ENCODE data around the gene ETS2. TPM values are rescaled to one million over a fixed set of nuclear protein-coding genes. Genes with fewer than 3 reads are reported as not detected.

The ETS2 gene
- total RNA-seq, 1 experiment from 2014 or later: 132 TPM

DNA sequence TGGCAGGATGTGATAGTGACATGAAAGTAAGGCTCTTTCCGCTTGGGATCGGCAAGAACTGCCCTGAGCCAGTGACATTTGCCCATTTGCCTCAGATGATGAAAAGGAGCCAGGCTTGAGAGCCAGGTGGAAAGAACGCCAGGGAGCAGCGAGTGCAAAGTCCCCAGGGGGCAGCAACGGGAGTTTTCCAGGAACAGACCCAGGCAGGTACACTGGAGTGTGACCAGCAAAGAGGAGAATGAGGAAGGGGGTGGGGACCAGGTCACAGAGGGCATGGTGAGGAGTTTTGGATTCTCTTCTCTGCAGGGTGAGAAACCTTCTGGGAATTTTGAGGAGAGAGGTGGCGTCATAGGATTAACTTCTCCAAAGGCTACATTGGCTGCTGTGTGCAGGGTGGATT is 10.8 kb upstream of the ETS2 start:
- DNase-seq (ENCODE audit: low read depth, low spot score) (no peak), ATAC-seq (peak; percentile 46)
- H3K9me3 ChIP-seq (ENCODE audit: control insufficient read depth, insufficient read depth, low read depth, low read length): peaks cover 15% of the 10 kb centered on the region; the same call in 1 of the 2 replicates
- CTCF ChIA-PET: no interaction called here
- peaks cover 51% of the 10 kb centered on the region for H3K4me1 ChIP-seq (ENCODE audit: control insufficient read depth, insufficient read depth, low read length)
- no peaks in the 10 kb centered on the region for H3K27me3 ChIP-seq (ENCODE audit: control insufficient read depth, insufficient read depth, low read length)
- in situ Hi-C loops (cut with HindIII; ENCODE audit: low pct_unique_long_range_greater_than_20kb, low sequenced_read_pairs) (no loop called here), intact Hi-C loops (cut with micrococcal nuclease; ENCODE audit: unreplicated experiment) (no loop called here)
- H3K4me3 ChIP-seq (ENCODE audit: low read depth in 2 of 2, low read length in 2 of 2): no peak overlapping the region
- no peak for TF ChIP-seq TCF7L2 (IDR thresholded peaks at IDR 0.05; ENCODE audit: low read depth, low read length)
- TF ChIP-seq, protein P1, sequence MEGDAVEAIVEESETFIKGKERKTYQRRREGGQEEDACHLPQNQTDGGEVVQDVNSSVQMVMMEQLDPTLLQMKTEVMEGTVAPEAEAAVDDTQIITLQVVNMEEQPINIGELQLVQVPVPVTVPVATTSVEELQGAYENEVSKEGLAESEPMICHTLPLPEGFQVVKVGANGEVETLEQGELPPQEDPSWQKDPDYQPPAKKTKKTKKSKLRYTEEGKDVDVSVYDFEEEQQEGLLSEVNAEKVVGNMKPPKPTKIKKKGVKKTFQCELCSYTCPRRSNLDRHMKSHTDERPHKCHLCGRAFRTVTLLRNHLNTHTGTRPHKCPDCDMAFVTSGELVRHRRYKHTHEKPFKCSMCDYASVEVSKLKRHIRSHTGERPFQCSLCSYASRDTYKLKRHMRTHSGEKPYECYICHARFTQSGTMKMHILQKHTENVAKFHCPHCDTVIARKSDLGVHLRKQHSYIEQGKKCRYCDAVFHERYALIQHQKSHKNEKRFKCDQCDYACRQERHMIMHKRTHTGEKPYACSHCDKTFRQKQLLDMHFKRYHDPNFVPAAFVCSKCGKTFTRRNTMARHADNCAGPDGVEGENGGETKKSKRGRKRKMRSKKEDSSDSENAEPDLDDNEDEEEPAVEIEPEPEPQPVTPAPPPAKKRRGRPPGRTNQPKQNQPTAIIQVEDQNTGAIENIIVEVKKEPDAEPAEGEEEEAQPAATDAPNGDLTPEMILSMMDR (IDR thresholded peaks at IDR 0.05): peak; percentile 34; the same call in 1 of the 2 replicates
- no peaks in the 10 kb centered on the region for H3K36me3 ChIP-seq (ENCODE audit: control insufficient read depth, insufficient read depth, low read length)
- peak overlapping the region; percentile 99 for H3K27ac ChIP-seq (ENCODE audit: low read length)
- POLR2A ChIA-PET: no interaction called here
- no TSS peak for BruUV-seq (replicated peaks)

- no TSS peak for BruUV-seq (replicated peaks)
- DNase-seq (ENCODE audit: low read depth, low spot score): no peak
- ATAC-seq: no peak
- intact Hi-C loops (cut with micrococcal nuclease; ENCODE audit: unreplicated experiment): no loop called here
- H3K9me3 ChIP-seq (ENCODE audit: control insufficient read depth, insufficient read depth, low read depth, low read length): peaks cover 12% of the 10 kb centered on the region; the same call in 1 of the 2 replicates
- TF ChIP-seq TCF7L2 (IDR thresholded peaks at IDR 0.05; ENCODE audit: low read depth, low read length): no peak
- TF ChIP-seq SIN3A (IDR thresholded peaks at IDR 0.05; ENCODE audit: borderline replicate concordance, insufficient read depth, low read depth, low read length): no peak
- TF ChIP-seq, protein P1 (IDR thresholded peaks at IDR 0.05): no peak
- no peak for TF ChIP-seq POLR2AphosphoS5 (IDR thresholded peaks at IDR 0.05; ENCODE audit: low read depth, low read length)
- TF ChIP-seq, protein P2, sequence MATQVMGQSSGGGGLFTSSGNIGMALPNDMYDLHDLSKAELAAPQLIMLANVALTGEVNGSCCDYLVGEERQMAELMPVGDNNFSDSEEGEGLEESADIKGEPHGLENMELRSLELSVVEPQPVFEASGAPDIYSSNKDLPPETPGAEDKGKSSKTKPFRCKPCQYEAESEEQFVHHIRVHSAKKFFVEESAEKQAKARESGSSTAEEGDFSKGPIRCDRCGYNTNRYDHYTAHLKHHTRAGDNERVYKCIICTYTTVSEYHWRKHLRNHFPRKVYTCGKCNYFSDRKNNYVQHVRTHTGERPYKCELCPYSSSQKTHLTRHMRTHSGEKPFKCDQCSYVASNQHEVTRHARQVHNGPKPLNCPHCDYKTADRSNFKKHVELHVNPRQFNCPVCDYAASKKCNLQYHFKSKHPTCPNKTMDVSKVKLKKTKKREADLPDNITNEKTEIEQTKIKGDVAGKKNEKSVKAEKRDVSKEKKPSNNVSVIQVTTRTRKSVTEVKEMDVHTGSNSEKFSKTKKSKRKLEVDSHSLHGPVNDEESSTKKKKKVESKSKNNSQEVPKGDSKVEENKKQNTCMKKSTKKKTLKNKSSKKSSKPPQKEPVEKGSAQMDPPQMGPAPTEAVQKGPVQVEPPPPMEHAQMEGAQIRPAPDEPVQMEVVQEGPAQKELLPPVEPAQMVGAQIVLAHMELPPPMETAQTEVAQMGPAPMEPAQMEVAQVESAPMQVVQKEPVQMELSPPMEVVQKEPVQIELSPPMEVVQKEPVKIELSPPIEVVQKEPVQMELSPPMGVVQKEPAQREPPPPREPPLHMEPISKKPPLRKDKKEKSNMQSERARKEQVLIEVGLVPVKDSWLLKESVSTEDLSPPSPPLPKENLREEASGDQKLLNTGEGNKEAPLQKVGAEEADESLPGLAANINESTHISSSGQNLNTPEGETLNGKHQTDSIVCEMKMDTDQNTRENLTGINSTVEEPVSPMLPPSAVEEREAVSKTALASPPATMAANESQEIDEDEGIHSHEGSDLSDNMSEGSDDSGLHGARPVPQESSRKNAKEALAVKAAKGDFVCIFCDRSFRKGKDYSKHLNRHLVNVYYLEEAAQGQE (IDR thresholded peaks at IDR 0.05; ENCODE audit: insufficient read depth in 1 of 2, low read depth in 2 of 2, low read length in 1 of 2): no peak
- H3K36me3 ChIP-seq (ENCODE audit: control insufficient read depth, insufficient read depth, low read length): no peaks in the 10 kb centered on the region
- ChIA-PET CTCF (no interaction called here), POLR2A (interaction anchor here (0.6 kb wide), 1 partner anchor 13 kb away, joined by 5 read pairs; no protein-coding TSS in a partner anchor)
- in situ Hi-C loops (cut with HindIII; ENCODE audit: low pct_unique_long_range_greater_than_20kb, low sequenced_read_pairs): no loop called here
- H3K4me3 ChIP-seq (ENCODE audit: low read depth in 2 of 2, low read length in 2 of 2): no peak overlapping the region
- H3K4me1 ChIP-seq (ENCODE audit: control insufficient read depth, insufficient read depth, low read length): peaks cover 51% of the 10 kb centered on the region
- H3K27me3 ChIP-seq (ENCODE audit: control insufficient read depth, insufficient read depth, low read length): no peaks in the 10 kb centered on the region
- H3K27ac ChIP-seq (ENCODE audit: low read length): peak overlapping the region; percentile 99
Observed at GRCh38 chr21:38795475-38795874, 10.3 kb upstream of the ETS2 start.
